ENCODE measurements around the gene CDK13. TPM values are rescaled to one million over a fixed set of nuclear protein-coding genes. Genes with fewer than 3 reads are reported as not detected.

The CDK13 gene
- total RNA-seq, 1 donor from 2014 or later = 58.8 TPM

GRCh38 chr7:39934132-39934531 is 15.9 kb upstream of the CDK13 start:
- no peaks in the 10 kb centered on the region for H3K9me3 Mint-ChIP-seq (ENCODE audit: low read depth)
- H3K36me3 Mint-ChIP-seq (ENCODE audit: low read depth) = no peaks in the 10 kb centered on the region
- no peak overlapping the region for H3K4me3 Mint-ChIP-seq (ENCODE audit: unreplicated experiment)

GRCh38 chr7:39936761-39937160 is 13.3 kb upstream of the CDK13 start:
- H3K9me3 Mint-ChIP-seq (ENCODE audit: low read depth) = no peaks in the 10 kb centered on the region
- no peak overlapping the region for H3K4me3 Mint-ChIP-seq (ENCODE audit: unreplicated experiment)
- no peak overlapping the region for H3K27ac Mint-ChIP-seq (ENCODE audit: unreplicated experiment)
- no peaks in the 10 kb centered on the region for H3K4me1 Mint-ChIP-seq (ENCODE audit: low read depth)
- H3K36me3 Mint-ChIP-seq (ENCODE audit: low read depth) = no peaks in the 10 kb centered on the region
- DNase-seq (ENCODE audit: low spot score) = no peak
- TF ChIP-seq CTCF (IDR thresholded peaks at IDR 0.05) = no peak
- peaks cover 2% of the 10 kb centered on the region for H3K27me3 Mint-ChIP-seq (ENCODE audit: low read depth)

More at GRCh38 chr7:39934132-39934531, 15.9 kb upstream of the CDK13 start:
- TF ChIP-seq CTCF (IDR thresholded peaks at IDR 0.05) = no peak
- peaks cover 2% of the 10 kb centered on the region for H3K27me3 Mint-ChIP-seq (ENCODE audit: low read depth)
- no peaks in the 10 kb centered on the region for H3K4me1 Mint-ChIP-seq (ENCODE audit: low read depth)
- DNase-seq (ENCODE audit: low spot score) = no peak
- H3K27ac Mint-ChIP-seq (ENCODE audit: unreplicated experiment) = no peak overlapping the region

- H3K9me3 Mint-ChIP-seq (ENCODE audit: low read depth) = no peaks in the 10 kb centered on the region
- DNase-seq (ENCODE audit: low spot score) = no peak
- no peak for TF ChIP-seq CTCF (IDR thresholded peaks at IDR 0.05)
- H3K27ac Mint-ChIP-seq (ENCODE audit: unreplicated experiment) = no peak overlapping the region
- no peaks in the 10 kb centered on the region for H3K4me1 Mint-ChIP-seq (ENCODE audit: low read depth)
- H3K36me3 Mint-ChIP-seq (ENCODE audit: low read depth) = no peaks in the 10 kb centered on the region
- H3K4me3 Mint-ChIP-seq (ENCODE audit: unreplicated experiment) = no peak overlapping the region
- H3K27me3 Mint-ChIP-seq (ENCODE audit: low read depth) = peaks cover 2% of the 10 kb centered on the region
These were observed 12.5 kb upstream of the CDK13 start for GRCh38 chr7:39937366-39938153.

GRCh38 chr7:39942883-39943282 is 7.2 kb upstream of the CDK13 start:
- Mint-ChIP-seq H3K27ac (ENCODE audit: unreplicated experiment) (no peak overlapping the region), H3K4me1 (ENCODE audit: low read depth) (no peaks in the 10 kb centered on the region), H3K9me3 (ENCODE audit: low read depth) (no peaks in the 10 kb centered on the region)

GRCh38 chr7:39946693-39947092 is 3.4 kb upstream of the CDK13 start:
- Mint-ChIP-seq H3K9me3 (ENCODE audit: low read depth) (no peaks in the 10 kb centered on the region), H3K27me3 (ENCODE audit: low read depth) (no peaks in the 10 kb centered on the region), H3K36me3 (ENCODE audit: low read depth) (peaks cover 1% of the 10 kb centered on the region), H3K27ac (ENCODE audit: unreplicated experiment) (no peak overlapping the region), H3K4me3 (ENCODE audit: unreplicated experiment) (no peak overlapping the region), H3K4me1 (ENCODE audit: low read depth) (peaks cover 13% of the 10 kb centered on the region)
- TF ChIP-seq CTCF (IDR thresholded peaks at IDR 0.05) = no peak
- no peak for DNase-seq (ENCODE audit: low spot score)

More at GRCh38 chr7:39942883-39943282, 7.2 kb upstream of the CDK13 start:
- H3K4me3 Mint-ChIP-seq (ENCODE audit: unreplicated experiment) = no peak overlapping the region
- no peaks in the 10 kb centered on the region for H3K27me3 Mint-ChIP-seq (ENCODE audit: low read depth)
- no peak for DNase-seq (ENCODE audit: low spot score)
- TF ChIP-seq CTCF (IDR thresholded peaks at IDR 0.05) = no peak
- no peaks in the 10 kb centered on the region for H3K36me3 Mint-ChIP-seq (ENCODE audit: low read depth)
